Measurements from ENCODE around the gene C17orf107. TPM values are rescaled to one million over a fixed set of nuclear protein-coding genes. Genes with fewer than 3 reads are reported as not detected.

Gene C17orf107
- total and polyA plus RNA-seq, 2 of the 13 experiments (the other 11 are each of a cell fraction or from before 2014, with no cell fraction given) = 0.20 to 0.59 TPM

GRCh38 chr17:4948166-4948930 is 49.0 kb downstream of the C17orf107 start, which contains the start of gene PFN1 (continued):
- TF ChIP-seq, protein P1, sequence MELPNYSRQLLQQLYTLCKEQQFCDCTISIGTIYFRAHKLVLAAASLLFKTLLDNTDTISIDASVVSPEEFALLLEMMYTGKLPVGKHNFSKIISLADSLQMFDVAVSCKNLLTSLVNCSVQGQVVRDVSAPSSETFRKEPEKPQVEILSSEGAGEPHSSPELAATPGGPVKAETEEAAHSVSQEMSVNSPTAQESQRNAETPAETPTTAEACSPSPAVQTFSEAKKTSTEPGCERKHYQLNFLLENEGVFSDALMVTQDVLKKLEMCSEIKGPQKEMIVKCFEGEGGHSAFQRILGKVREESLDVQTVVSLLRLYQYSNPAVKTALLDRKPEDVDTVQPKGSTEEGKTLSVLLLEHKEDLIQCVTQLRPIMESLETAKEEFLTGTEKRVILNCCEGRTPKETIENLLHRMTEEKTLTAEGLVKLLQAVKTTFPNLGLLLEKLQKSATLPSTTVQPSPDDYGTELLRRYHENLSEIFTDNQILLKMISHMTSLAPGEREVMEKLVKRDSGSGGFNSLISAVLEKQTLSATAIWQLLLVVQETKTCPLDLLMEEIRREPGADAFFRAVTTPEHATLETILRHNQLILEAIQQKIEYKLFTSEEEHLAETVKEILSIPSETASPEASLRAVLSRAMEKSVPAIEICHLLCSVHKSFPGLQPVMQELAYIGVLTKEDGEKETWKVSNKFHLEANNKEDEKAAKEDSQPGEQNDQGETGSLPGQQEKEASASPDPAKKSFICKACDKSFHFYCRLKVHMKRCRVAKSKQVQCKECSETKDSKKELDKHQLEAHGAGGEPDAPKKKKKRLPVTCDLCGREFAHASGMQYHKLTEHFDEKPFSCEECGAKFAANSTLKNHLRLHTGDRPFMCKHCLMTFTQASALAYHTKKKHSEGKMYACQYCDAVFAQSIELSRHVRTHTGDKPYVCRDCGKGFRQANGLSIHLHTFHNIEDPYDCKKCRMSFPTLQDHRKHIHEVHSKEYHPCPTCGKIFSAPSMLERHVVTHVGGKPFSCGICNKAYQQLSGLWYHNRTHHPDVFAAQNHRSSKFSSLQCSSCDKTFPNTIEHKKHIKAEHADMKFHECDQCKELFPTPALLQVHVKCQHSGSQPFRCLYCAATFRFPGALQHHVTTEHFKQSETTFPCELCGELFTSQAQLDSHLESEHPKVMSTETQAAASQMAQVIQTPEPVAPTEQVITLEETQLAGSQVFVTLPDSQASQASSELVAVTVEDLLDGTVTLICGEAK (IDR thresholded peaks at IDR 0.05) = no peak
- TF ChIP-seq, protein P1 (CRISPR knock-in tag; IDR thresholded peaks at IDR 0.05) = peak; percentile 57
- no peak for TF ChIP-seq ZNF546 (CRISPR knock-in tag; conservative IDR thresholded peaks at IDR 0.05)
- TF ChIP-seq DR1 (CRISPR knock-in tag; IDR thresholded peaks at IDR 0.05) = 0 out of 2 replicates have a peak, but pooled peaks have one; percentile 32
- 0 out of 2 replicates have a peak, but pooled peaks have one; percentile 7 for TF ChIP-seq NFYB (CRISPR knock-in tag; IDR thresholded peaks at IDR 0.05)
- TF ChIP-seq ZSCAN9 (CRISPR knock-in tag; IDR thresholded peaks at IDR 0.05; ENCODE audit: borderline replicate concordance) = no peak; the same call in 1 of the 2 replicates
- no peak for TF ChIP-seq IKZF1 (IDR thresholded peaks at IDR 0.05)
- TF ChIP-seq, protein P2, sequence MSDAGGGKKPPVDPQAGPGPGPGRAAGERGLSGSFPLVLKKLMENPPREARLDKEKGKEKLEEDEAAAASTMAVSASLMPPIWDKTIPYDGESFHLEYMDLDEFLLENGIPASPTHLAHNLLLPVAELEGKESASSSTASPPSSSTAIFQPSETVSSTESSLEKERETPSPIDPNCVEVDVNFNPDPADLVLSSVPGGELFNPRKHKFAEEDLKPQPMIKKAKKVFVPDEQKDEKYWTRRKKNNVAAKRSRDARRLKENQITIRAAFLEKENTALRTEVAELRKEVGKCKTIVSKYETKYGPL (CRISPR knock-in tag; IDR thresholded peaks at IDR 0.05) = no peak
- peak; percentile 47; the same call in 1 of the 2 replicates for TF ChIP-seq ZNF225 (CRISPR knock-in tag; IDR thresholded peaks at IDR 0.05)
- TF ChIP-seq ZNF547 (CRISPR knock-in tag; IDR thresholded peaks at IDR 0.05) = 0 out of 2 replicates have a peak, but pooled peaks have one; percentile 8
- TF ChIP-seq GRHL1 (CRISPR knock-in tag; conservative IDR thresholded peaks at IDR 0.05) = no peak
- peak; percentile 21; the same call in 1 of the 2 replicates for TF ChIP-seq DNMT1 (CRISPR knock-in tag; IDR thresholded peaks at IDR 0.05)
- TF ChIP-seq, protein P3, sequence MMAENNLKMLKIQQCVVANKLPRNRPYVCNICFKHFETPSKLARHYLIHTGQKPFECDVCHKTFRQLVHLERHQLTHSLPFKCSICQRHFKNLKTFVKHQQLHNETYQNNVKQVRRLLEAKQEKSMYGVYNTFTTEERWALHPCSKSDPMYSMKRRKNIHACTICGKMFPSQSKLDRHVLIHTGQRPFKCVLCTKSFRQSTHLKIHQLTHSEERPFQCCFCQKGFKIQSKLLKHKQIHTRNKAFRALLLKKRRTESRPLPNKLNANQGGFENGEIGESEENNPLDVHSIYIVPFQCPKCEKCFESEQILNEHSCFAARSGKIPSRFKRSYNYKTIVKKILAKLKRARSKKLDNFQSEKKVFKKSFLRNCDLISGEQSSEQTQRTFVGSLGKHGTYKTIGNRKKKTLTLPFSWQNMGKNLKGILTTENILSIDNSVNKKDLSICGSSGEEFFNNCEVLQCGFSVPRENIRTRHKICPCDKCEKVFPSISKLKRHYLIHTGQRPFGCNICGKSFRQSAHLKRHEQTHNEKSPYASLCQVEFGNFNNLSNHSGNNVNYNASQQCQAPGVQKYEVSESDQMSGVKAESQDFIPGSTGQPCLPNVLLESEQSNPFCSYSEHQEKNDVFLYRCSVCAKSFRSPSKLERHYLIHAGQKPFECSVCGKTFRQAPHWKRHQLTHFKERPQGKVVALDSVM (CRISPR knock-in tag; IDR thresholded peaks at IDR 0.05) = no peak
- no peak for TF ChIP-seq ELK4 (CRISPR knock-in tag; IDR thresholded peaks at IDR 0.05; ENCODE audit: borderline replicate concordance)

All from HepG2 (cell line).